ENCODE measurements around the gene CRACR2A.

The CRACR2A gene

GRCh38 chr12:3592856-3593625, 159.9 kb downstream of the CRACR2A start:
- no peak for DNase-seq

GRCh38 chr12:3589745-3590144, 163.2 kb downstream of the CRACR2A start:
- no peak for DNase-seq

- DNase-seq: no peak
Measured at GRCh38 chr12:3587402-3588013, 165.4 kb downstream of the CRACR2A start.

- DNase-seq: no peak
Measured at GRCh38 chr12:3583656-3584334, 169.1 kb downstream of the CRACR2A start.

GRCh38 chr12:3580094-3580749, 172.7 kb downstream of the CRACR2A start:
- DNase-seq: no peak

- no peak for DNase-seq
Measured at GRCh38 chr12:3579446-3580093, 173.3 kb downstream of the CRACR2A start.

- no peak for DNase-seq
Measured at GRCh38 chr12:3578557-3578956, 174.4 kb downstream of the CRACR2A start.

GRCh38 chr12:3576891-3577290, 176.0 kb downstream of the CRACR2A start:
- no peak for DNase-seq

GRCh38 chr12:3574986-3575385, 177.9 kb downstream of the CRACR2A start:
- DNase-seq: no peak

GRCh38 chr12:3572560-3572959, 180.3 kb downstream of the CRACR2A start:
- no peak for DNase-seq

- DNase-seq: no peak
Measured at GRCh38 chr12:3571724-3572123, 181.2 kb downstream of the CRACR2A start.

DNA sequence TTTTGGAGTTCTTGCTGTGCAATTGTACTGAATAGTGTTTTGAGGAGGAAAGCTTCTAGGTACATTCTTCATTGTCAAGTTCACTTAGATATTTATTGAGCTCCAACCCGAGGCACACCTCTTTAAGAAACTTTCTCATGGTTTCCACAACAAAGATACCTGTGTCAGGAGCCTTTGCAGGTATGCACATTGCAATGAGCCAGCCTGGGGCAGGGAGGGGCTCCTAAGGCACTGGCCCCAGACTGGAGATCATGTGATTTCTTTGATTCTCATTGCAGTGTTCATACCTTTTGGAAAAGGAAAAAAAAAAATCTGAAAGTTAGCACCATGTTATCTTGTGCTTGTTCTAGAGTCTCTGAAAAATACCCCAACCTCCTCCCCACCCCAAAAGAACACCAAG, 181.6 kb downstream of the CRACR2A start:
- DNase-seq: no peak

DNA sequence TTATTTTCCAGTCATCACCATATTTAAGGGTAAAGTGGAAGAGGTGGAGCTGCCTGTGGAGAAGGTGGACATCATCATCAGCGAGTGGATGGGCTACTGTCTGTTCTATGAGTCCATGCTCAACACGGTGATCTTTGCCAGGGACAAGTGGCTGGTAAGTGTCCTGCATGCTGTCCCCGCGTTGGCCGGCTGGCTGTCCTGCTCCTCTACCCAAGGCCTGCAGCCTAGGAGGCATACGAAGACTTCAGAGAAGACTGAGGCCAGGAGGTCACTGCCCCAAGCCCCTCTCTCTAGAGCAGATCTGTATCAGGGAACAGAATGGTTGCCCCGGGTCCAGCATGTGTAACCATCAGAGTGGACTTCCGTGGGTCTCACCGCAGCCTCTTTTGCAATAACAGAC, 184.2 kb downstream of the CRACR2A start:
- no peak for DNase-seq

DNA sequence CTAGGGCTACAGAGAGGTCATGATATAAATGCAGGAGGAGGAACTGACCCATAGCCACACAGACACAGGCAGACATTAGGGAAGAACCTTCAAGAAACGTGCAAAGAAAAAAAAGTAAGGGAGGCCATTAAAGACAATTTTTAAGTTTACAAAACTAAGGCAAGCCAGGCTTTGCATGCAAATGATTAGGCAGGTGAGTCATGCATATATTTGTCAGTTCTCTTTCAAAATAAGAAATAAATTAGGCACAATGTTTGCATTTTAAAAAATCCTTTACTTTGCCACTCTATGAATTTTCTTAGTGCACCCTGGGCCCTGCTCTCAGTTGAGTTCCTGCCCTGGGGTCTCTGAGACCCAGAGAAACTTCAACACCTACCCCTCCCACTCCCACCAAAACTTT, 186.9 kb downstream of the CRACR2A start:
- DNase-seq: no peak

Measured in hematopoietic multipotent progenitor cell treated with erythropoietin and hydrocortisone succinate and interleukin-3 and kit ligand, for 6 days (in vitro differentiated cells).